Suprapubic skin (tissue), 3 donors: ENCODE data around the gene SEMA6B.

Experiments
- POLR2AphosphoS5 ChIP-seq, 3 donors: sonication (generic); formaldehyde crosslinking; IDR thresholded peaks; one replicate each; pipeline ENCODE4 v1.6.1; 2017; ENCODE audit warnings: antibody characterized with exemption in 3 of 3
- TF ChIP-seq, protein P1 (sequence below), 2 donors: fragments of 200-600 bp in 1 of 2; fragments of 450-650 bp in 1 of 2; sonication (generic) in 1 of 2; IDR thresholded peaks; one replicate each; pipeline ENCODE4 v1.5.1; 2016 to 2019; ENCODE audit warnings: antibody characterized with exemption in 2 of 2, mild to moderate bottlenecking in 1 of 2, moderate library complexity in 1 of 2

GRCh38 chr19:4584670-4585460 is 25.4 kb upstream of the SEMA6B start:
- no peak for TF ChIP-seq POLR2AphosphoS5 (IDR thresholded peaks at IDR 0.05)
- TF ChIP-seq, protein P1, sequence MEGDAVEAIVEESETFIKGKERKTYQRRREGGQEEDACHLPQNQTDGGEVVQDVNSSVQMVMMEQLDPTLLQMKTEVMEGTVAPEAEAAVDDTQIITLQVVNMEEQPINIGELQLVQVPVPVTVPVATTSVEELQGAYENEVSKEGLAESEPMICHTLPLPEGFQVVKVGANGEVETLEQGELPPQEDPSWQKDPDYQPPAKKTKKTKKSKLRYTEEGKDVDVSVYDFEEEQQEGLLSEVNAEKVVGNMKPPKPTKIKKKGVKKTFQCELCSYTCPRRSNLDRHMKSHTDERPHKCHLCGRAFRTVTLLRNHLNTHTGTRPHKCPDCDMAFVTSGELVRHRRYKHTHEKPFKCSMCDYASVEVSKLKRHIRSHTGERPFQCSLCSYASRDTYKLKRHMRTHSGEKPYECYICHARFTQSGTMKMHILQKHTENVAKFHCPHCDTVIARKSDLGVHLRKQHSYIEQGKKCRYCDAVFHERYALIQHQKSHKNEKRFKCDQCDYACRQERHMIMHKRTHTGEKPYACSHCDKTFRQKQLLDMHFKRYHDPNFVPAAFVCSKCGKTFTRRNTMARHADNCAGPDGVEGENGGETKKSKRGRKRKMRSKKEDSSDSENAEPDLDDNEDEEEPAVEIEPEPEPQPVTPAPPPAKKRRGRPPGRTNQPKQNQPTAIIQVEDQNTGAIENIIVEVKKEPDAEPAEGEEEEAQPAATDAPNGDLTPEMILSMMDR (IDR thresholded peaks at IDR 0.05): no peak
